Measurements from ENCODE around the gene RUNX1.
A peak's percentile ranks its signal among the peaks of the same experiment; 100 is the strongest.

RUNX1 gene

GRCh38 chr21:34871026-34871908, 177.8 kb downstream of the RUNX1 start:
- DNase-seq: no peak

DNA sequence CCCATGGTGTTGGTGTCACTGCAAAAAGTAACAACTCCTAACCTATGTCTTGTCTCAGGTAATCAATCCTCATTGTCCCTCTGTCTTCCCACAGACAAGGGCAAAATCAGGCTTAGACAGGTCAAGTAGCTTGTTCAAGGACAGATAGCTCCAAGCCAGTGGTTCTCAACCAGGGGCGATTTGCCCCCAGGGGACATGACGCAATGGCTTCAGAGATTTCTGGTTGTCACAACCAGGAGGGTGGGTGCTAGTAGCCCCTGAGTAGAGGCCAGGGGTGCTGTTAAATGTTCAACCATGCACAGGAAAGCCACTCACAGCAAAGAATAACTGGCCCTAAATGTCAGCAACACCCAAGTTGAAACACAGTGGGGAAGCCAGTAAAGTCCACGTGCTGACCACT, 178.9 kb downstream of the RUNX1 start:
- no peak for DNase-seq

DNA sequence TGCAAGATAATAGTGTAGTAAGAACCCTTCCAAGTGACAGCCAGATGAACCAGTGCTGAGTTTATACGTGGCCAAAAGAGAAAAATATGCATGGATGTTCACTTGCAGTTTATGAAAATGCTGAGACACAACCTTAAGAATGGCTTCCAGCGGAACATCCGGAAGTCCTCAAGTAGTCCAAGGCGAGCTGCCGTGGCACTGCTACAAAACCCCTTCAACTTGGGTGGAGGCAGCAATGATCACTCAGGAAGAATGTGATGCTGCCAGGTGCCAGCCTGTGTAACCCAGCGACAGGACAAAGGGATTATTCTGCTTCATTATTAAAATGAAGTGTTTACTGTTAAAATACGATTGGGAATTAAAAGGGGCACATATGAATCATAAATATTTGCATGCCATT, 179.6 kb downstream of the RUNX1 start:
- DNase-seq: no peak

DNA sequence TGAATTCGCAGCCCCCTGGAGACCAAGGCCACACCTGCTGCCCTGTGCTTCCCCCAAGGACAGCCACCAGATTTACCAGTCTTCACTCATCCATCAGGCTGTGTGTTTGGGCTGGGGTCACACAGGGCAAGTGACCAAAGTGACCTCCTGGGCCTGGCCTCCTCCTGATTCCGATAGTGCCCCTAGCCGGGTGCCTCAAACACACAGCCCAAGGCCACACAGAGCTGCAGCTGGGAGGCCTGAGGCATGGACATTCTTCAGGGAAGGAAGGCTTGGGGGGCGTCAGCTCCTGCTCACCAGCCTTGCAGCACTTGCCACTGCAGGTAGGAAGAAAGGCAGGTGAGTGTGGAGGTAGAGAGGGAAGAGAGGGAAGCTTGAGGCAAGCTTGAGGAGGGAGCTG, 181.3 kb downstream of the RUNX1 start:
- no peak for DNase-seq

- DNase-seq: peak; percentile 70
These were observed 183.5 kb downstream of the RUNX1 start for GRCh38 chr21:34865400-34866241.

DNA sequence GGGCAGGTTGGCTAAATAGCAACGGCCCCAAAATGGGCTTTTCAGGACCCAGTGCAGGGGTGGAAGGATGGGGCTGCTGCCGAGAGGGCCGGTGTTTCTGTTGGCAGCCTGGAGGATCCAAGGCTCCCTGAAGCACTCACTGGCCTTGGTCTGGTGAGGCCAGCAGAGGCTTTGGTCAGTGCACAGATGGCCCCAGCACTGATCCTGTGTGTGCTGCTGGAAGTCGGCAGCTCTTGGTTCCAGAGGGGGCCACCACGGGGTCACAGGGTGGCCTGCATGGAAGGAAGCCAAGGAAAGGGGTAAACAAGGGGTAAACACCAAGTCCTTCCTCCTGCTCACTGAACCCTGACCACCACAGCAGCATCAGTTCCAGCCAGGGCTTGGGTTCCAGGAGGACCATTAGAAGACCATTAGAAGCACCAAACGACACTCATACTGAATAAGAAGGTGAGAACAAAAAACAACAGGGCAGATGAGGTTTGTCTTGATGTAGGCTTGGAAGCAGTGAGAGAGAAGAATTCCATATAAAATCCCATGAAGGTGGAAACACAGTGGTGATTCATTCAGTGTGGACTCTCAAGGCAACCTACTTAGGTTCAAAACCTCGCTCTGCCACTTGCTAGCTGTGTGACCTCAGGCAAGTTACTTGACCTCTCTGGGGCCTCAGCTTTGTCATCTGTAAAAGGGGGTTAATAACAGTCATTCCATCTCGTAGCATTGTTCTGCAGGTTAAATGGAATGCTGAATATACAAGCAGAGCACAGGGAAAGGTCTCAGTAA, 184.5 kb downstream of the RUNX1 start:
- no peak for DNase-seq

GRCh38 chr21:34862951-34863350, 186.2 kb downstream of the RUNX1 start:
- no peak for DNase-seq

- DNase-seq: no peak
These were observed 187.8 kb downstream of the RUNX1 start for GRCh38 chr21:34861258-34861657.

DNA sequence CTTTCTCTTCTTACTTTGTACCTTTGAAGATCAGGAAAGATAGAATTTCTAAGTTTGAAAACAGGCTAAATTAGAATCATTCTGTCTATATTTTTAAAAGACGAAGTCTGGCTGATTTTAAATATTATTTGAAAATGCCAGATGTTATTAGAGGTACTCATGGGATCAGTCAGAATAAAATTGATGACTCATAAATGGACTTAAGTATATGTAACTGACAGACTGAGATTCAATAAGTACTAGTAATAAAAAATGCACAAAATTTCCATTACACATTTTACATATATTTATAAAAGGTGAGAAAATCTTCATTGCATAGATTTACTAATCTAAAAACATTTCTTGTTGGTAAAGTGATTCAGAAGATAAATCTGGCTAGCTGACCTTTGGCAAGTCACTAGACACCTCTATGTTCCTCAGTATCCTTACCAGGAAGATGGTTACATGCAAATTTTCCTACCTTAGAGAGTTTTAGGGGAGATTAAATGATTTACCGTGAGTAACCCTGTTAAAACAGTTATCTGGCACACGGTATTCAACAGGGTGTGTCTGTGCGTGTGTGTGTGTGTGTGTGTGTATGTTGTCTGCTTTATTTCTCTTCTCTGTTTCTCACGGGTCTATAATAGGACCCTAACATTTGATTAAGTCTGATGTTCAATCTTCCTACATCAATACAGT, 189.0 kb downstream of the RUNX1 start:
- no peak for DNase-seq

DNA sequence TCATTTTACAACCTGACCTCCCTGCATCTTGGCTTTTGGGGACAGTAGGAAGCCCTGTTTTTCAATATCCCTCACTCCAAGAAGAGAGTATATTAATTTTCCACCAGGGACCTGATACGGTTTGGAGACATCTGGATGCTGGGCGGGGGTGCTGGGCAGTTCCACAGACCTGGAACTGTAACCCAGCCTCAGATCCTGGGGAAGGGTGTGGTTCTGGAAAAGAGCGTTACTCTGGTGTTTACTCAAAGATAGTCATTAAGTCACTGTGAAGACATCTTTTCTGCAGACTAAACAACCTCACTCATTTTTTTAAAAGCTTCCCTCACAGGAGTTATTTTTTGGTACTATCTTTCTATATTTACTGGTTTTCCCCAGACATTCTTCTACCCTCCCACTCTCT, 190.5 kb downstream of the RUNX1 start:
- no peak for DNase-seq

DNA sequence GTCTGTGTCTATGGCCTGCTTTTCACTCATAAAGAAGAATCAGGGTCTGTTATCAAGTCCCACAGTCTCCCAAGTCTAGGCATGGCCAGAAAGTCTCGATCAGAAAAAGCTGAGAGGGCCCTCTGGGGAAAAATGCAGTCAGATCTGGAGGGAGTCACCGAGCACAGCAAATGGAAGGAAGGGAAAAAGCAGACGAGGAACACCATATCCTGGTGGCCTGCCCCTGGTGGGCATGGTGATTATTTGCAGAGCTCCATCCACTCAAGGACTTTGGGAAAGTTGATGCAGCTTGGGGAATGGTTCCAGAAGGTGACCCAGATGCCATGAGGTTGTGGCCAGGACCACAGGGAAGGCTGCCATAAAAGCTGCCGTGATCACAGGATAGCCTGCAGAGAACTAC, 191.2 kb downstream of the RUNX1 start:
- no peak for DNase-seq

- no peak for DNase-seq
These were observed 191.9 kb downstream of the RUNX1 start for GRCh38 chr21:34857122-34857713.

DNA sequence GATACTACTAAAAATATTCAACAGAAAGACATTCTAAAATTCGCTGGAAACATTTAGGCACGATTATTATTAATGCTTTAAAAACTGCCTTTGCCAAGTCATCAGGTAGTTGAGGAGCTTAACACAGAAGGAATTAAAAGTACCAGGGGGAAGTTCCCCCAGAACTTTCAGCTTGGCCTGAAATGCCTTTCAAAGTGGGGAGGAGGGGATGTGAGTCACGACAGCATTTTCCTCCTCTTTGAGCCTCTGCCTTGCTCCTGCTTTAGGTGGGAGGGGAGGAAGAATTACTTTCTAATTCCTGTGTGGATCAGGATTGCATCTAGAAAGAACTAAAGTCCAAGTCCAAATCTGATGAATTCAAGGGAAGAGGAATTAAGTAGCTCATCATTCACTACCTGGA, 196.7 kb downstream of the RUNX1 start:
- no peak for DNase-seq

GRCh38 chr21:34850166-34850690, 198.9 kb downstream of the RUNX1 start:
- no peak for DNase-seq

GRCh38 chr21:34846601-34847112, 202.4 kb downstream of the RUNX1 start:
- no peak for DNase-seq

- DNase-seq: peak; percentile 36
These were observed 203.3 kb downstream of the RUNX1 start for GRCh38 chr21:34845521-34846451.

GRCh38 chr21:34844924-34845238, 204.2 kb downstream of the RUNX1 start:
- no peak for DNase-seq

DNA sequence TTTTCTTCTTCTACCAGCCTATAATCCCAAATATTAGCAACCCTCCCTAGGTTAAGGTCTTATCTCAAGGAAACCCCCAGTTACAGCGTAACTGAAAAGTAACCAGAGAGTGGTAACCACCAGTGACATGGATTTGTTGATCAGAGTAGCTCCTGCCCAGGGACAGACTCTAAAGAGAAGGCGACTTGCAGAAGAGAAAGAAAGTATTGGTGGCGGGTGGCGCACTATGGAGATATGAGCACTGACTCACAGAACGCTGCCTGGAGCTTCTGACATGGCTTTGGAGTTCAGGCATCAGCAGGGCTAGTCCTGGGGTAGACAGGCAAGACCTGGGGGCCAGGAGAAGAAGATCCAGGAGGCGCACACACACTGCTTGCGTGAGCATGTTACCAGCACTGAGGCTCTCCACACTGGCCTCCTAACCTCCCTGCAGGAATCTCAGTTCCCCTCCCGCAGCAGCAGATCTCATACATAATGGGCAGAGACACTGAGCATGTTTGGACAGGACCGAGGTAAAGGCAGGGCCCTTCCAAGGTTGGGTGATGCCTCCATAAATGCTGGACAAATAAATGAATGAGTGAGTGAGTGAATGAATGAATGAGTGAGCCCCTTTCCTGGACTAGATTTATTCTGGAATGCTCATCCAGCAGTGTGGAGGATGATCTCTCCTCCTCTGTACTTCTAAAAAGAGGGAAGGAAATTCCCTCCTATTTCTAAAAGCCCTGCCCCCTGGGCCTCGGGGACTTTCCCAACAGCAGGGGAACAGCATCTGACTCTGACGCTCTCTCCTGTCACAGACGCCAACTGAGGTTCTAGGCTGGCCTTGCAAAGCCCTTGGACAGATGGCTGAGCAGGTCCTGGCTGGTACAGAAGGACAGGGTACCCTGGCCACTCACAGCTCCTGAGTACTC, 204.8 kb downstream of the RUNX1 start:
- DNase-seq: no peak

DNA sequence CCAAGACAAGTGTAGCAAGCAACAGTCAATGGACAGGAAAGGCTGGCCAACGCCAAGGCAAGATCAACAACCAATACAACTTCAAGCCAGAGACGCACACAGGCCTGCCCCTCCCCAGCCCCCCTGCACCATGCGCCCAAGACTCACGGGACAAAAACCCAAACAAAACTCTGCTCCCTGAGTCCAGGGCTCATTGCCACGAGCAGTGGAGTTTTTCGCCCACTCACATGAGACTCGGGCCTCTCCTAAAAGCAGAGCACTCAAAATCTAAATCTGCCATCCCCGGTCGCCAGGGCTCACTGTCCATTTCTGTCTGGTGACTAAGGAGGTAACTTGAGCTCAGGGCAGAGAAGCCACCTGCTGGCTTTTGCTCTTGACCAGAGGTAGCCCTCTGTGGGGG, 205.5 kb downstream of the RUNX1 start:
- no peak for DNase-seq

- DNase-seq: no peak
These were observed 207.9 kb downstream of the RUNX1 start for GRCh38 chr21:34841154-34841553.

All from CD4-positive, alpha-beta T cell treated with Interleukin-6 for 4 hours (primary cell).